Measurements from ENCODE around the gene PIK3R1.

DNA sequence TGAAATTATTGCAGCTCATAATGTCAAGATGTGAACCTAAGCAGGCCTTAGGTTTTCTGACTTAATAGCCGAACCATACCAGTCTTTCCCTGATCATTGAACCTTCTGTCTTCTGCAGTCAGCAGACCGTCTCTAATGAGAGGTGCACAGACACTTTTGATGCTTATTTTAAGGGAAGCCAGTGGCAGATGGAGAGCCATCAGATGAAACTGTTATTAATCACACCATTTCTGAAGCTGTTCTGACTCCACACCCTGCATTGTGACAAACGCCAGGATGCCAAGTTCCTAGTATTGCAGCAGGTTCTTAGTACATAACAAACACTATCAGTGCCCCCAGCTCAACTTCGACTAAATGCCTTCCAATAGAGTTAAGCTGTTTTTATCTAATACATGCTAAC lies 43.0 kb downstream of the PIK3R1 start:
- TF ChIP-seq, protein P1, sequence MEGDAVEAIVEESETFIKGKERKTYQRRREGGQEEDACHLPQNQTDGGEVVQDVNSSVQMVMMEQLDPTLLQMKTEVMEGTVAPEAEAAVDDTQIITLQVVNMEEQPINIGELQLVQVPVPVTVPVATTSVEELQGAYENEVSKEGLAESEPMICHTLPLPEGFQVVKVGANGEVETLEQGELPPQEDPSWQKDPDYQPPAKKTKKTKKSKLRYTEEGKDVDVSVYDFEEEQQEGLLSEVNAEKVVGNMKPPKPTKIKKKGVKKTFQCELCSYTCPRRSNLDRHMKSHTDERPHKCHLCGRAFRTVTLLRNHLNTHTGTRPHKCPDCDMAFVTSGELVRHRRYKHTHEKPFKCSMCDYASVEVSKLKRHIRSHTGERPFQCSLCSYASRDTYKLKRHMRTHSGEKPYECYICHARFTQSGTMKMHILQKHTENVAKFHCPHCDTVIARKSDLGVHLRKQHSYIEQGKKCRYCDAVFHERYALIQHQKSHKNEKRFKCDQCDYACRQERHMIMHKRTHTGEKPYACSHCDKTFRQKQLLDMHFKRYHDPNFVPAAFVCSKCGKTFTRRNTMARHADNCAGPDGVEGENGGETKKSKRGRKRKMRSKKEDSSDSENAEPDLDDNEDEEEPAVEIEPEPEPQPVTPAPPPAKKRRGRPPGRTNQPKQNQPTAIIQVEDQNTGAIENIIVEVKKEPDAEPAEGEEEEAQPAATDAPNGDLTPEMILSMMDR (IDR thresholded peaks at IDR 0.05), result no peak
- TF ChIP-seq POLR2AphosphoS5 (IDR thresholded peaks at IDR 0.05) (no peak), EP300 (IDR thresholded peaks at IDR 0.05) (no peak)
